IMR-90 (cell line): Measurements from ENCODE around the gene ANKRD63. TPM values are rescaled to one million over a fixed set of nuclear protein-coding genes. Genes with fewer than 3 reads are reported as not detected.

ENCODE experiments used
- ATAC-seq: fragments of 200-7000 bp; cut with Tn5 transposase; 2 replicates; pipeline ENCODE4 v1.9.1; 2020; ENCODE audit warnings: low read depth, mild to moderate bottlenecking, moderate library complexity
- BruUV-seq: library from RNA; stranded (reverse); fragments of 400-500 nt; replicated peaks from 2 replicates; lab custom pipeline; 2021; lab: Mats Ljungman, UMichigan
- CTCF ChIA-PET: fragments of 300-600 bp; formaldehyde crosslinking; extraction: SDS; loops from one replicate; lab custom pipeline; 2021; ENCODE audit warnings: antibody characterized with exemption; lab: Yijun Ruan, JAX
- POLR2A ChIA-PET: fragments of 300-600 bp; sonication (Branson Sonifier 250); formaldehyde crosslinking; loops from one replicate; lab custom pipeline; 2022; ENCODE audit warnings: antibody characterized with exemption; ENCODE audit not compliant: unreplicated experiment; lab: Charles Lee
- DNase-seq: peaks from one replicate; pipeline ENCODE4 v3.0.0; 2013
- H2AFZ ChIP-seq: replicated peaks from 2 replicates; pipeline ENCODE3; 2013; ENCODE audit warnings: low read length, mild to moderate bottlenecking; ENCODE audit not compliant: poor library complexity
- H2AK5ac ChIP-seq: 2 replicates; pipeline ENCODE4 v1.6.1; 2013; ENCODE audit warnings: low read depth, low read length, inconsistent platforms
- H2AK9ac ChIP-seq: replicated peaks from 2 replicates; pipeline ENCODE3; 2013; ENCODE audit warnings: mild to moderate bottlenecking, low read depth, low read length, moderate library complexity; ENCODE audit not compliant: poor library complexity
- H2BK120ac ChIP-seq: 2 replicates; pipeline ENCODE4 v1.6.1; 2013; ENCODE audit warnings: low read depth, low read length, inconsistent platforms
- H2BK15ac ChIP-seq: 3 replicates; pipeline ENCODE4 v1.6.1; 2013; ENCODE audit warnings: low read depth, low read length, inconsistent platforms
- H2BK20ac ChIP-seq: 2 replicates; pipeline ENCODE4 v1.6.1; 2013; ENCODE audit warnings: low read depth, mild to moderate bottlenecking, inconsistent platforms, low read length, moderate library complexity
- H2BK5ac ChIP-seq: 2 replicates; pipeline ENCODE4 v1.6.1; 2013; ENCODE audit warnings: mild to moderate bottlenecking, low read depth, low read length, inconsistent platforms; ENCODE audit not compliant: poor library complexity, severe bottlenecking
- H3K14ac ChIP-seq: replicated peaks from 2 replicates; pipeline ENCODE4 v1.6.1; 2013; ENCODE audit warnings: low read depth, low read length, inconsistent platforms
- H3K18ac ChIP-seq: 2 replicates; pipeline ENCODE4 v1.6.1; 2013; ENCODE audit warnings: low read depth, low read length, control low read depth
- H3K23ac ChIP-seq: 2 replicates; pipeline ENCODE4 v1.6.1; 2013; ENCODE audit warnings: low read depth, low read length, inconsistent platforms
- H3K27ac ChIP-seq: 2 replicates; pipeline ENCODE4 v1.5.1; 2013; ENCODE audit warnings: mild to moderate bottlenecking, control low read depth, low read length; ENCODE audit not compliant: insufficient read depth
- H3K27me3 ChIP-seq: 2 replicates; pipeline ENCODE4 v1.6.1; 2013; ENCODE audit warnings: low read length; ENCODE audit not compliant: control insufficient read depth, insufficient read depth
- H3K36me3 ChIP-seq: 2 replicates; pipeline ENCODE4 v1.6.1; 2013; ENCODE audit warnings: low read length, mixed read lengths; ENCODE audit not compliant: control insufficient read depth, insufficient read depth
- H3K4ac ChIP-seq: 2 replicates; pipeline ENCODE4 v1.6.1; 2013; ENCODE audit warnings: low read depth, low read length, inconsistent platforms
- H3K4me1 ChIP-seq: 2 replicates; pipeline ENCODE4 v1.6.1; 2013; ENCODE audit warnings: low read length, mixed read lengths; ENCODE audit not compliant: control insufficient read depth, insufficient read depth
- H3K4me2 ChIP-seq: 2 replicates; pipeline ENCODE4 v1.6.1; 2013; ENCODE audit warnings: low read depth, mild to moderate bottlenecking, control low read depth, low read length, moderate library complexity
- H3K4me3 ChIP-seq: 2 replicates; pipeline ENCODE4 v1.5.1; 2013; ENCODE audit warnings: low read depth, mild to moderate bottlenecking, control low read depth, low read length, moderate library complexity; ENCODE audit not compliant: insufficient read depth
- H3K56ac ChIP-seq: 2 replicates; pipeline ENCODE4 v1.6.1; 2013; ENCODE audit warnings: low read length, inconsistent platforms; ENCODE audit not compliant: insufficient read depth; ENCODE audit errors: extremely low read depth
- H3K79me1 ChIP-seq, 2 experiments: 2 replicates each; pipeline ENCODE4 v1.6.1; 2013; ENCODE audit warnings: low read length in 2 of 2, inconsistent platforms in 1 of 2, low read depth in 1 of 2
- H3K9ac ChIP-seq: 2 replicates; pipeline ENCODE4 v1.6.1; 2013; ENCODE audit warnings: low read depth, low read length, control low read depth
- H3K9me1 ChIP-seq: 2 replicates; pipeline ENCODE4 v1.6.1; 2013; ENCODE audit warnings: low read length, inconsistent platforms; ENCODE audit not compliant: insufficient read depth
- H3K9me3 ChIP-seq: 2 replicates; pipeline ENCODE4 v1.6.1; 2013; ENCODE audit warnings: low read length; ENCODE audit not compliant: control insufficient read depth, insufficient read depth
- H4K20me1 ChIP-seq: 2 replicates; pipeline ENCODE4 v1.6.1; 2013; ENCODE audit warnings: low read length, inconsistent platforms; ENCODE audit not compliant: insufficient read depth
- H4K5ac ChIP-seq: 2 replicates; pipeline ENCODE4 v1.6.1; 2013; ENCODE audit warnings: mild to moderate bottlenecking, low read depth, low read length, control low read depth
- H4K8ac ChIP-seq, 2 experiments: 2 replicates each; pipeline ENCODE4 v1.6.1; 2013; ENCODE audit warnings: low read depth in 2 of 2, low read length in 2 of 2, control low read depth in 1 of 2, inconsistent platforms in 1 of 2
- H4K91ac ChIP-seq: 2 replicates; pipeline ENCODE4 v1.6.1; 2013; ENCODE audit warnings: low read depth, low read length, inconsistent platforms; ENCODE audit not compliant: insufficient read depth
- CEBPB ChIP-seq: IDR thresholded peaks from 2 replicates; pipeline ENCODE4 v1.6.1; 2012; ENCODE audit warnings: low read depth, low read length, improper control_type of control experiment
- CHD1 ChIP-seq: IDR thresholded peaks from 2 replicates; pipeline ENCODE4 v1.6.1; 2012; ENCODE audit warnings: low read depth, low read length, improper control_type of control experiment
- ELK1 ChIP-seq: fragments of 150-350 bp; IDR thresholded peaks from 2 replicates; pipeline ENCODE4 v1.6.1; 2016; ENCODE audit warnings: low read depth, mild to moderate bottlenecking, low read length, moderate library complexity, borderline replicate concordance
- USF2 ChIP-seq: fragments of 150-350 bp; IDR thresholded peaks from 2 replicates; pipeline ENCODE4 v1.6.1; 2017; ENCODE audit warnings: mild to moderate bottlenecking, antibody characterized with exemption, low read length, low read depth
- WGBS, 2 experiments: methylation state at CpG; one replicate each; pipeline versions ENCODE4 v1.1.5 to v1.1.7; 2013; ENCODE audit warnings: missing lambda C conversion rate in 2 of 2; ENCODE audit not compliant: insufficient read length in 1 of 2; ENCODE audit errors: extremely low coverage in 2 of 2; 5-methylcytosine and 5-hydroxymethylcytosine counted together
- dilution Hi-C: fragments of 300-500 bp; cut with HindIII; formaldehyde crosslinking; loops from one replicate; pipeline ENCODE4 v1.14.3; 2018; ENCODE audit warnings: low sequenced_read_pairs; ENCODE audit not compliant: unreplicated experiment
- in situ Hi-C: fragments of 300-500 bp; cut with MboI; formaldehyde crosslinking; loops from 3 replicates; pipeline ENCODE4 v1.14.3; 2019; ENCODE audit warnings: low sequenced_read_pairs, inconsistent platforms, mixed read lengths
- intact Hi-C: fragments of 100-400 bp; cut with micrococcal nuclease; formaldehyde crosslinking; loops from 2 replicates; pipeline ENCODE4 v1.10.0; 2022
- polyA plus RNA-seq, 3 experiments: library from polyadenylated mRNA; depleted of rRNA; stranded (reverse); fragments of >200 nt; gene quantifications; 2 replicates each; pipeline ENCODE4 v1.2.3, GENCODE V29; 2012; ENCODE audit warnings: low replicate concordance in 1 of 3
- total RNA-seq: library from RNA; depleted of rRNA; stranded (reverse); fragments of >200 nt; gene quantifications from 2 replicates; pipeline ENCODE4 v1.2.3, GENCODE V29; 2012
- TF ChIP-seq, protein P1 (sequence below): conservative IDR thresholded peaks from 2 replicates; pipeline ENCODE4 v1.5.1; 2012; ENCODE audit warnings: mild to moderate bottlenecking, low read depth, low read length, improper control_type of control experiment

Gene ANKRD63
- total and polyA plus RNA-seq, 2 of the 4 experiments (the other 2 are of a cell fraction): not detected

GRCh38 chr15:40320409-40320808 lies 37.5 kb upstream of the ANKRD63 start:
- Histone ChIP-seq H2AK5ac (no peak overlapping the region), H3K9me3 (no peaks in the 10 kb centered on the region), H3K27ac (no peak overlapping the region), H2AK9ac (no peak overlapping the region), H3K18ac (no peak overlapping the region), H3K36me3 (no peaks in the 10 kb centered on the region), H4K91ac (no peak overlapping the region), H3K9me1 (no peaks in the 10 kb centered on the region), H2BK15ac (no peak overlapping the region), H2BK5ac (no peak overlapping the region), H4K20me1 (0 out of 2 replicates have a peak, but pooled peaks cover 10% of the 10 kb centered on the region), H4K8ac (no peak overlapping the region), H3K4me2 (no peak overlapping the region), H3K23ac (peak overlapping the region; percentile 15; the same call in 1 of the 2 replicates), H2BK20ac (no peak overlapping the region), H3K4ac (no peak overlapping the region), H3K56ac (no peak overlapping the region), H3K14ac (no peak overlapping the region), H3K4me1 (peaks cover 7% of the 10 kb centered on the region; the same call in 1 of the 2 replicates), H4K5ac (no peak overlapping the region), H3K79me1 (peaks cover 9% of the 10 kb centered on the region in 2 experiments), H2BK120ac (no peak overlapping the region), H2AFZ (no peak overlapping the region), H3K9ac (no peak overlapping the region), H3K27me3 (peaks cover 14% of the 10 kb centered on the region), H3K4me3 (no peak overlapping the region)
- ATAC-seq (no peak), DNase-seq (no peak)
- dilution Hi-C loops (no loop called here), in situ Hi-C loops (loop anchor here (5.0 kb wide), 1 partner anchor 102 kb away; no protein-coding TSS in a partner anchor), intact Hi-C loops (loop anchor here (5.0 kb wide), 1 partner anchor 87 kb away; the partner anchor contains the start of gene IVD)
- BruUV-seq: no TSS peak
- ChIA-PET CTCF (interaction anchor here (0.6 to 3.6 kb wide), 4 partner anchors 11 to 269 kb away, joined by 5 to 18 read pairs (median 10); no protein-coding TSS in a partner anchor), POLR2A (no interaction called here)
- TF ChIP-seq USF2 (no peak), CHD1 (no peak), ELK1 (no peak), CEBPB (no peak)
- TF ChIP-seq, protein P1, sequence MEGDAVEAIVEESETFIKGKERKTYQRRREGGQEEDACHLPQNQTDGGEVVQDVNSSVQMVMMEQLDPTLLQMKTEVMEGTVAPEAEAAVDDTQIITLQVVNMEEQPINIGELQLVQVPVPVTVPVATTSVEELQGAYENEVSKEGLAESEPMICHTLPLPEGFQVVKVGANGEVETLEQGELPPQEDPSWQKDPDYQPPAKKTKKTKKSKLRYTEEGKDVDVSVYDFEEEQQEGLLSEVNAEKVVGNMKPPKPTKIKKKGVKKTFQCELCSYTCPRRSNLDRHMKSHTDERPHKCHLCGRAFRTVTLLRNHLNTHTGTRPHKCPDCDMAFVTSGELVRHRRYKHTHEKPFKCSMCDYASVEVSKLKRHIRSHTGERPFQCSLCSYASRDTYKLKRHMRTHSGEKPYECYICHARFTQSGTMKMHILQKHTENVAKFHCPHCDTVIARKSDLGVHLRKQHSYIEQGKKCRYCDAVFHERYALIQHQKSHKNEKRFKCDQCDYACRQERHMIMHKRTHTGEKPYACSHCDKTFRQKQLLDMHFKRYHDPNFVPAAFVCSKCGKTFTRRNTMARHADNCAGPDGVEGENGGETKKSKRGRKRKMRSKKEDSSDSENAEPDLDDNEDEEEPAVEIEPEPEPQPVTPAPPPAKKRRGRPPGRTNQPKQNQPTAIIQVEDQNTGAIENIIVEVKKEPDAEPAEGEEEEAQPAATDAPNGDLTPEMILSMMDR: no peak
- 100% methylated on average over 1 of the region's 1 CpG; no CpG with 5 or more reads in 1 of the 2 experiments for WGBS, 2 experiments
